Muscle of leg (tissue), 11 donors: Measurements from ENCODE around the gene DIP2C. TPM values are rescaled to one million over a fixed set of nuclear protein-coding genes. Genes with fewer than 3 reads are reported as not detected.

Experiments
- DNase-seq: peaks from one replicate; pipeline ENCODE4 v3.0.0; 2013
- H3K27ac ChIP-seq: one replicate; pipeline ENCODE4 v1.5.1; 2013; ENCODE audit warnings: mild to moderate bottlenecking, low read length, control low read depth
- H3K27me3 ChIP-seq: one replicate; pipeline ENCODE4 v1.6.1; 2013; ENCODE audit warnings: low read length; ENCODE audit not compliant: control insufficient read depth, insufficient read depth
- H3K36me3 ChIP-seq: one replicate; pipeline ENCODE4 v1.6.1; 2013; ENCODE audit warnings: low read length; ENCODE audit not compliant: control insufficient read depth, insufficient read depth
- H3K4me1 ChIP-seq: one replicate; pipeline ENCODE4 v1.6.1; 2013; ENCODE audit warnings: low read length; ENCODE audit not compliant: control insufficient read depth, insufficient read depth
- H3K4me3 ChIP-seq: one replicate; pipeline ENCODE4 v1.5.1; 2013; ENCODE audit warnings: low read length, control low read depth
- H3K9me3 ChIP-seq: replicated peaks from 2 replicates; pipeline ENCODE4 v1.6.1; 2013; ENCODE audit warnings: low read depth, low read length; ENCODE audit not compliant: control insufficient read depth
- WGBS: methylation state at CpG from one replicate; pipeline ENCODE4 v1.1.5; 2013; ENCODE audit warnings: missing lambda C conversion rate; ENCODE audit not compliant: insufficient coverage; 5-methylcytosine and 5-hydroxymethylcytosine counted together
- polyA plus RNA-seq, 8 donors: library from polyadenylated mRNA; unstranded; fragments of 120-200 nt; gene quantifications; one replicate each; pipeline versions ENCODE4 v1.2.1 to v1.2.3, GENCODE V29; 2013; ENCODE audit warnings: inconsistent platforms in 1 of 8, low replicate concordance in 1 of 8; ENCODE audit not compliant: insufficient read length in 8 of 8, insufficient read depth in 1 of 8
- total RNA-seq: library from RNA; stranded (reverse); fragments of 120-200 nt; gene quantifications from one replicate; pipeline ENCODE4 v1.2.4, GENCODE V29; 2013

The DIP2C gene
- total and polyA plus RNA-seq, 9 donors = 15.1 to 30.8 (median 24.8) TPM

DNA sequence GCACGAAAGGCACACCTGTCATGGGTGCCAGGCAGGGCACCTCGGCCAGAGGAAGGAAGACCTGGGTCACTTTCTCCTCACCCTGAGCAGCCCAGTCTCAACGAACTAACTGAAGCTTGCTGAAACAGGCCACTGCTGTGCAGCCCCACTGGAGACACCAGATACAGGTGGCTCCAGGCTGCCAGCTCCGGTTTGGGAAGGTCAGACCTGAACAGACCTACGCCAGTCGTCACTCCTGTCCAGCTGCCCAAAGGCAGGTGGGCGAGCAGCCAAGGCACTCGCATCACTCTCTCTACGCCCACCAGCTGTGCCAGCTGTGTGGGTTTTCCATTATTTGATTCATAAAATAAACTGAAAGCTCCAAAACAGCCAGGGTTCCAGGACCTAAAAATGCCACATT, 298.2 kb downstream of the DIP2C start:
- WGBS = 66% methylated on average over 9 of the region's 9 CpGs
- H3K27me3 ChIP-seq = no peaks in the 10 kb centered on the region
- peaks cover 40% of the 10 kb centered on the region for H3K36me3 ChIP-seq
- H3K27ac ChIP-seq = no peak overlapping the region
- H3K4me1 ChIP-seq = peaks cover 21% of the 10 kb centered on the region
- no peaks in the 10 kb centered on the region for H3K9me3 ChIP-seq
- no peak overlapping the region for H3K4me3 ChIP-seq
- no peak for DNase-seq

DNA sequence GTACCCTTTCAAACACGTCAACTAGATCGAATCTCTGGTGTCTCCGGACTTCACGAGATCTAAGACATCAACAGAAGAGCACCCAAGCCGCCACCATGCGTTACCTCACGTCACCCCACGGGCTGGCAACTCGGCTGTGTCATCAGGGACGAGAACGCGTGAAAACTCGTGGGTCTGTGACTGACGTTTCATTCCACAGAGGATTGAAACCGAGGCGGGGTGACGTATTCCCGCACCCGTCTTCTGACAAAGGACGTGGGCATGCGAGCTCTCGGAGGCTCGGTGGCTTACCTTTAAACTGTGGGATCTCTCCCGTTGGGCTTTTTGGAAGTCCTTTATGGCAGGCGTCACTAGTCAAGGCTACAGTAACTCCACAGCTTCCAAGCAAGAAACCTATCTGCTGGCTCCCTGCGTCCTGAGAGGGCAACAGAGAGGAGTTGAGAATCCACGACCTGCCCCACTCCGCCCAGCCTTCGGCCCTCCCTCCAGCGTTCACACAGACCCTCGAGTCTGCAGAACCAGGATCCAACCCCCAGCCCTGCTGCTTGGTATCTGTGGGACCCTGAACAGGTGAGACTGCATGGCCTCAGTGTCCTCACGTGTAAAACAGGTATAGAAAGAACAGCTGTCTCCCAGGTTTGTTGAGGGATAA, 298.9 kb downstream of the DIP2C start:
- WGBS = 96% methylated on average over 26 of the region's 32 CpGs
- no peaks in the 10 kb centered on the region for H3K27me3 ChIP-seq
- H3K36me3 ChIP-seq = peaks cover 40% of the 10 kb centered on the region

DNA sequence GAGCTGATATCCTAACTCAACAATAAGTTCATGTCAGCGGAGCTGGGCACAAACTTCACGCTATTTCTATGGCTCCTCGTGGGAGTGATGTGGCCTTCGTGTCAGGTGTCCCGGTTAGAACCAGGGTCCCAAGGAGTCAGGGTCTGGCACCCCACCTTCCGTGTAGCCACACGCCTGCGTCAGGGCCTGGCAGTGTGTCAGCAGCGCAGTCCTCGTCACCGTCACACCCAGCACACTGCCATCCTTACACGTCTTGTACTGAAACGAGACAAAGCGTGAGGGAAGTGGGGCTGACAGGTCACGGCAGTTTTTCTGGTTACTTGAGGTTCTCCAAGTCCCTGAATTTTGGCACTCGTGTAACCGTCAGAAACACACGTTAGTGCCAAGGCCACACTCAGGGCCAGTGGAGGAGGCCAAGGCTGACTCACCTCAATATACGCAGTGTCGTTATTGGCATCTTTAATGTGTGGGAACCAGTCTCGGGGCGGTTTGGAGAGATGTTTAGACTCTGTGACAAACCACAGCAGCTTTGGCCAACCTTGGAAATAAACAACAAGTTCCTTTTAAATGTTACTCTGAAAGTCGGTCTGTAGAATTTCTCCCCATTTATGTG, 299.5 kb downstream of the DIP2C start:
- no peak for DNase-seq
- peaks cover 21% of the 10 kb centered on the region for H3K4me1 ChIP-seq
- no peak overlapping the region for H3K27ac ChIP-seq
- H3K27me3 ChIP-seq = no peaks in the 10 kb centered on the region
- no peaks in the 10 kb centered on the region for H3K9me3 ChIP-seq
- WGBS = 92% methylated on average over 21 of the region's 23 CpGs
- peaks cover 40% of the 10 kb centered on the region for H3K36me3 ChIP-seq
- H3K4me3 ChIP-seq = no peak overlapping the region

More for the DNA sequence above, 298.9 kb downstream of the DIP2C start:
- Histone ChIP-seq H3K4me1 (peaks cover 21% of the 10 kb centered on the region), H3K27ac (no peak overlapping the region), H3K4me3 (no peak overlapping the region), H3K9me3 (no peaks in the 10 kb centered on the region)
- DNase-seq = no peak

DNA sequence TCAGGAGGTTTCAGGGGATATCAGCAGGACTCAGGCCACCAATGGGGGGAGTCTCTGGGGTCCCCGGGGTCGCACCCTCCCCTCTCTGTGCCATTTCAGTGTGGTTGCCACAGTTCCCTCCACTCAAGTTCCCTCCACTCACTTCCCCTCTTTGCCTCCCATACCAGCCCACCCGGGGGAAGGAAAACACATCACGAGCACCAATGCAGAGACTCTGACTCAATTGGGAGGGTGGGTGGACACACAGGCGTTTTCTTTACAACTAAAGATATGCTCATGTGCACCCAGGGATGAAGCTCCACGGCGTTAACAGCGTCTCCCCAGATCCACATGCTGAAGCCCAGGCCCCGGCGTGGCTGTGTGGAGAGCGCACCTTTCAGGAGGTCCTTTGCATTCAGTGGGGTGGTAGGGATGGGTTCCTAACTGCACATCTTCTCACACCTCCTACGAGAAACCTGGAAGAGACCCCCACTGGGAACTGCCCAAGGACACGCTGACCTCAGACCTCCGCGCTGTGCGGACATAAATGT, 300.1 kb downstream of the DIP2C start:
- no peaks in the 10 kb centered on the region for H3K27me3 ChIP-seq
- H3K9me3 ChIP-seq = no peaks in the 10 kb centered on the region
- H3K4me1 ChIP-seq = peaks cover 21% of the 10 kb centered on the region
- DNase-seq = no peak
- no peak overlapping the region for H3K4me3 ChIP-seq
- WGBS = 84% methylated on average over 6 of the region's 16 CpGs
- no peak overlapping the region for H3K27ac ChIP-seq
- peaks cover 46% of the 10 kb centered on the region for H3K36me3 ChIP-seq

DNA sequence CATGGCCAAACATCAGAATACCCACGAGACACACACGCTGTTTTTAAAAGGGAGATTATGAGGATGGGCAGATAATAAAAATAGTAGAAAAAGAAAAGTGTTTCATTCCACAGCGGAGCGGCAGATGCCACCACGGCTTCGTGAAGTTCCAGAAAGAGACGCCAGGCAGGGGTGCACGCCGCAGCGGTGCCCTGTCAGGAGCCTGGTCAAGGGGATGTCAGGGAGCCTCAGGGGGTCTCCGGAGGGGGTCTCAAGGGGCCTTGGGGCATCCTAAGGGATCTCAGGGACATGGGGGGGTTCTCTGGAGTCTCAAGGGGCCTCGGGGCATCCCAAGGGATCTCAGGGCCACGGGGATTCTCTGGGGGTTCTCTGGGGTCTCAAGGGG, 300.8 kb downstream of the DIP2C start:
- H3K4me1 ChIP-seq = peaks cover 21% of the 10 kb centered on the region
- H3K27ac ChIP-seq = no peak overlapping the region
- no peaks in the 10 kb centered on the region for H3K27me3 ChIP-seq
- peaks cover 51% of the 10 kb centered on the region for H3K36me3 ChIP-seq
- H3K4me3 ChIP-seq = no peak overlapping the region
- WGBS = 91% methylated on average over 12 of the region's 13 CpGs
- H3K9me3 ChIP-seq = no peaks in the 10 kb centered on the region
- no peak for DNase-seq

DNA sequence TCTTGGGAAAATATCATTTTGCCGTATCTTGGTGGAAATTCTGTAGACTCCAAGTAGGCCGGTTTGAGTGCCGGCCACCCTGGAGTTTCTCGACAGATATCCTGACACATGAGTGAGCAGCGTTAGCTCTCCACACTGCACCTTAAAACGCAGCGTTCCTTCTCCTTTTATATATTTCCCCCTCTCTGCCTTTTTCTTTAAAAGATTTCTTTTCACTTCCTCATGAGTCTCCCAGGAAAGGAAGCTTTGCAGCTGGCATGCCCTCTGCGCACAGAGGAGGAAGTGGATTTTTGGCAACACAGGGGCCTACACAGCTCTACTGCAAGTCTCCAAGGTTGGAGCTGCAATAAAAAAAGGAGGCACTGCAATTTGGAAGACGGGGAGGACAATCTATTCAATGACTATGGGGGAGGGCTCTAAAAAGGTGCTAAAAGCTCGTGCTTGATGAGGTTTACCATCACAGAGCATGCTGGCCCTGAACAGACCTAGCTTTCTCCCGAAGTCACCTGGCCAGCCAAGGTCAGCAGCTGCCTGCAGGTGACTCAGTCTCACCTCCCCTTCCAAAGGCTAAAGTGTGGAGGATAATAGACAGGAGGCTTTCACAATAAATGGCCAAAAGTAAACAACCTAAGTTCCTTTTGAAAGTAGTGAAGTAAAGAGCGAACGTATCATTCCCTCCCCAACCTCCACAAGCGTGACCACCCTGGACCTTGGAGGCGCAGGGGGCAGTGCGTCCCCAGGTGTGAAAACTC, 301.4 kb downstream of the DIP2C start:
- Histone ChIP-seq H3K4me1 (peaks cover 21% of the 10 kb centered on the region), H3K36me3 (peaks cover 54% of the 10 kb centered on the region), H3K27ac (peak overlapping the region; percentile 62), H3K4me3 (no peak overlapping the region), H3K27me3 (no peaks in the 10 kb centered on the region), H3K9me3 (no peaks in the 10 kb centered on the region)
- WGBS = 37% methylated on average over 5 of the region's 16 CpGs
- DNase-seq = peak; percentile 86

DNA sequence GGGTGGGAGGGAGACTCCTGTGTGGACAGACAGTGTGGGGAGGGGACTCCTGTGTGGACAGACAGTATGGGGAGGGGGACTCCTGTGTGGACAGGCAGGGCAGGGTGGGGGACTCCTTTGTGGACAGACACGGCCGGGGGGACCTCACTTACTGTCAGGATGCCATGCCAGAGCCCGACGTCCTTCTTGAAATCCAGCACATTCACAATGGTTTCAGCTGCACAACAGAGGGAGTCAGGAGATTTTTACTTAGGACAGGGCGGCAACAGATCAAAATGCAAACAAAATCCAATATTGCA, 301.9 kb downstream of the DIP2C start:
- Histone ChIP-seq H3K4me3 (no peak overlapping the region), H3K36me3 (peaks cover 55% of the 10 kb centered on the region), H3K9me3 (no peaks in the 10 kb centered on the region), H3K27me3 (no peaks in the 10 kb centered on the region), H3K27ac (peak overlapping the region; percentile 62), H3K4me1 (peaks cover 17% of the 10 kb centered on the region)
- DNase-seq = no peak
- no CpG with 5 or more reads among the region's 5 CpGs for WGBS

DNA sequence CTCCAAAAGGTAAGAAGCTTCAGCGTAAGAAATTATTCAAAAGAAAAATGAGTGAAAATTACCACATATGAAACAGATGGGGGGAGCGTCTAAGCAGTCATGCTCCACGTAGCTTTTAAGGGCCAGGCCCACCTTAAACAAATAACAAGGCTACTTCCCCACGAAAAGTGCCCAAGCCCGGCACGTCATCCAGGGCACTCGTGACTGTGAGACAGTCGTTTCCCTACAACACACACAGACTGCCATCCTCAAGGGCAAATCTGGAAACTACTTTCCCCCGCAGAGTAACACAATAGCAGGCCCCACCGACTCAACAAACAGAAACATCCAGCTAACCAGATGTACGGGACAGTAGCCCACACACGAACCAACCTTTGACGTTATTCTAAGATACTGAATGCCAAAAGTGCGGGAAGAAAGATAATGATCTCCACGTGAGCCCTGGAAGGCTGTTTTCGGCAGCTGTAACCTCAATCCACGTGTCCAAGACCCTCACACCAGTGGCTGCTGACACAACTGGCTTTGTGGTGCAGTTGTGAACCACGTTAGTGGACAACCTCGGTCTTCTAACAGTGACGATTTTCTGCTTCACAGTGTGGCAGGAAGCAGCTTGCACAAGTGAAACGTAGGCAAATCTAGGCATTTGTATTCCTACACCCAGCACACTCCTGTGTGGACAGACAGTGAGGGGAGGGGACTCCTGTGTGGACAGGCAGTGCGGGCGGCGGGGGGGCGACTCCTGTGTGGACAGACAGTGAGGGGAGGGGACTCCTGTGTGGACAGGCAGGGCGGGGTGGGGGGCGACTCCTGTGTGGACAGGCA, 302.5 kb downstream of the DIP2C start:
- DNase-seq = peak; percentile 55
- peaks cover 13% of the 10 kb centered on the region for H3K4me1 ChIP-seq
- 47% methylated on average over 17 of the region's 27 CpGs for WGBS
- H3K27me3 ChIP-seq = no peaks in the 10 kb centered on the region
- H3K9me3 ChIP-seq = no peaks in the 10 kb centered on the region
- peaks cover 57% of the 10 kb centered on the region for H3K36me3 ChIP-seq
- peak overlapping the region; percentile 50 for H3K27ac ChIP-seq
- no peak overlapping the region for H3K4me3 ChIP-seq

DNA sequence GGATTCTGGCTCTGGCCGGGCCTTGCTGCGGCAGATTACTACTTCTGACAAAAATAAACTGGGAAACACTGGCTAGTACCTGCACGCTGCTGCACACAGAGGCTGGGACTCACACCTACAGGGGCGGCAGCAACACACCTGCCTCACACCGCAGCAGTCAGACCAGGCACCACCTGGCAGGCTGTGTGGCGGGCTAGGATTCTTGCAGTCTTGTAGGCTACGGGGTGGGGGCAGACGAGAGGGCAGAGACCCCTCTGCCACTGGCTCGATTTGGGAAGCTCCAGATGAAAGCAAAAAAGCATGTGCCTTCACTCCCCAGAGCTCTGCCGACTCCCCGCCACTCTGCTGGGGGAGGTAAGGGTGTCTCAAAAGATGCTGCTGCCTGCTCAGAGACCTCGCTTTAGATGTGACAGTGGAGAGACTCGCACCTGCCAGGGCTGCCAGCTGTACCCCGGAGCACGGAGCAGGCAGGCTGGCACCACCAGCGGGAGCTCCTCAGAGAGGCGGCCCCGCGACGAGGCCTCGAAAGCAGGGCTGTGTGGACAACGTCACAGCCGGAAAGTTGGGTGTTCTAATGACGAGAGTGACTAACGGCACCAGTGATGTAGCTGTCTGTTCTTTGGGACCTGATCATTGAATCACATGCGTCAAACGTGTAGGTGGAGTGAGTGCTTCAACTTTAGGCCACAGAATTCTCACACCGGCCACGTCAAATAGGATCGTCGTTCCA, 303.7 kb downstream of the DIP2C start:
- peaks cover 3% of the 10 kb centered on the region for H3K4me1 ChIP-seq
- H3K9me3 ChIP-seq = no peaks in the 10 kb centered on the region
- no peak for DNase-seq
- no peak overlapping the region for H3K27ac ChIP-seq
- H3K4me3 ChIP-seq = no peak overlapping the region
- 83% methylated on average over 31 of the region's 31 CpGs for WGBS
- H3K36me3 ChIP-seq = peaks cover 60% of the 10 kb centered on the region
- no peaks in the 10 kb centered on the region for H3K27me3 ChIP-seq
